Neutrophil (primary cell): Measurements from ENCODE around the gene NEMP2.

Experiments used
- H3K27ac ChIP-seq: fragments of 200-600 bp; sonication (generic); 2 replicates; pipeline ENCODE4 v1.5.1; 2016; ENCODE audit warnings: mild to moderate bottlenecking, moderate library complexity
- H3K27me3 ChIP-seq: fragments of 200-600 bp; sonication (generic); 2 replicates; pipeline ENCODE4 v1.6.0; 2016; ENCODE audit warnings: mild to moderate bottlenecking
- H3K36me3 ChIP-seq: fragments of 200-600 bp; sonication (generic); 2 replicates; pipeline ENCODE4 v1.5.1; 2017
- H3K4me1 ChIP-seq, 2 experiments: fragments of 200-600 bp in 1 of 2; sonication (generic) in 1 of 2; 1 replicate in 1 of 2; 2 replicates in 1 of 2; pipeline versions ENCODE4 v1.5.1 to v1.6.1; 2013 to 2016; ENCODE audit warnings: low read depth in 1 of 2, low read length in 1 of 2, mild to moderate bottlenecking in 1 of 2, moderate library complexity in 1 of 2; ENCODE audit not compliant: control insufficient read depth in 1 of 2, insufficient read depth in 1 of 2
- H3K4me3 ChIP-seq, 2 experiments: fragments of 200-600 bp in 1 of 2; sonication (generic) in 1 of 2; 1 replicate in 1 of 2; 2 replicates in 1 of 2; pipeline ENCODE4 v1.5.1; 2013 to 2016; ENCODE audit warnings: low read depth in 1 of 2, low read length in 1 of 2, mild to moderate bottlenecking in 1 of 2, moderate library complexity in 1 of 2
- H3K9me3 ChIP-seq: fragments of 200-600 bp; sonication (generic); 2 replicates; pipeline ENCODE4 v1.5.1; 2016
- TF ChIP-seq, protein P1 (sequence below): fragments of 200-600 bp; sonication (generic); IDR thresholded peaks from 2 replicates; pipeline ENCODE4 v1.5.1; 2016; ENCODE audit warnings: antibody characterized with exemption

NEMP2 gene

DNA sequence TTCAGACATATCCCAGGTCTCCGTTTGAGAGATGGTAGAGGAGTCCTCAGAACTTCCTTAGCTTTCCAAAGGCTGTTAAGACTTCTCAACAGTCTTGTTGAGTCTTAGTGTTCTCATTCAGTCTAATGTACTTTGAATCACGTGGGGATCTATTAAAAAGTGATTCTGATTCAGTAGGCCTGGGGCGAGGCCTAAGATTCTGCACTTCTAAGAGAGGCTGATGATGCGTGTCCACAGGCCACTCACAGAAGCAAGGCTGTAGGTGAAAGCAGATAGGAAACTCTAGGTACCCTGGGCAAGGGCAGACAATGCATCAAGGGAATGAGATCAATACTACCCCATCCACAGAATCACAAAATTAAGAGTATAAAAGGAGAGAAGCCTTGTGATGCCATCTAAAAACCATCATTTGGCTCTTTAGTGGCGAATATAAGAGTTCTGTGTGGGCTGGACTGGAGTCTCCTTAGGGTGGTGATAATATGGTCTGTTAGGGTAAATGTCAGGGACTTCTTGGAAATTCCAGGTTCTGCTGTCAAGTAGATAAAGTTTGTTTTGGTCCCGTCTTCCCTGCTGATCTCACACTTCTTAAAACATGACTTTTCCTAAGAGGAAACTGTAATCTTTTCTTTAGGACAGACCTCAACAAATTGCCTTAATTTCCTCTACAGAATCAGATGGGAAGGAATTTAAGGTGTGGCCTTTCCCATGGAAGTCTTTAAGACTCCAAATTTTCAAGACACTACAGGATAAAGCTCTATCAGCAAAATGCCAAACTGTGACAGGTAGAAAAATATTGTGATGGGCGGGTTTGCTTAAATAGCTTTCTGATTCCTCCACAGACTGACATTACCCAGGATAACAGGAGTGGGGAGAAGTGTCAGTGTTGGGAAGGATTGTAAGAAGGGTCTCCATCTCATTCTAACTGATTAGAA, 45.7 kb upstream of the NEMP2 start:
- Histone ChIP-seq H3K36me3 (no peaks in the 10 kb centered on the region), H3K27me3 (no peaks in the 10 kb centered on the region), H3K4me3 (no peak overlapping the region), H3K9me3 (no peaks in the 10 kb centered on the region), H3K27ac (no peak overlapping the region), H3K4me1 (no peaks in the 10 kb centered on the region)
- TF ChIP-seq, protein P1, sequence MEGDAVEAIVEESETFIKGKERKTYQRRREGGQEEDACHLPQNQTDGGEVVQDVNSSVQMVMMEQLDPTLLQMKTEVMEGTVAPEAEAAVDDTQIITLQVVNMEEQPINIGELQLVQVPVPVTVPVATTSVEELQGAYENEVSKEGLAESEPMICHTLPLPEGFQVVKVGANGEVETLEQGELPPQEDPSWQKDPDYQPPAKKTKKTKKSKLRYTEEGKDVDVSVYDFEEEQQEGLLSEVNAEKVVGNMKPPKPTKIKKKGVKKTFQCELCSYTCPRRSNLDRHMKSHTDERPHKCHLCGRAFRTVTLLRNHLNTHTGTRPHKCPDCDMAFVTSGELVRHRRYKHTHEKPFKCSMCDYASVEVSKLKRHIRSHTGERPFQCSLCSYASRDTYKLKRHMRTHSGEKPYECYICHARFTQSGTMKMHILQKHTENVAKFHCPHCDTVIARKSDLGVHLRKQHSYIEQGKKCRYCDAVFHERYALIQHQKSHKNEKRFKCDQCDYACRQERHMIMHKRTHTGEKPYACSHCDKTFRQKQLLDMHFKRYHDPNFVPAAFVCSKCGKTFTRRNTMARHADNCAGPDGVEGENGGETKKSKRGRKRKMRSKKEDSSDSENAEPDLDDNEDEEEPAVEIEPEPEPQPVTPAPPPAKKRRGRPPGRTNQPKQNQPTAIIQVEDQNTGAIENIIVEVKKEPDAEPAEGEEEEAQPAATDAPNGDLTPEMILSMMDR = no peak

DNA sequence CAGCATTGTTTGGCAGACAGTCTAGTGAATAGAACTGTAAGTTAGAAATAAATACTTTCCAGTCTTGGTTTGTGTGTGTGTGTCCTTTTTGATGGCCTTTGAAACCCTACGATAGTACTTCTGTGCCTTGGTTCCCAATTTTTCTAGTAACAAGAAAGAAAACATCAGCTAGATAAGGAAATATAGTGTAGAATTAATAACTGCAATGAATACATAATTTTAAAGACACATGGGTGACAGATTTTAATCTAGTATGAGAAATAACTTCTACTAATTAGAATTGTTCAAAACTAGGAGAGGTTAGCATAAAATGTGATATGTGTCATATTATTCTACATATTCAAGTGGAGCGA, 44.5 kb upstream of the NEMP2 start:
- TF ChIP-seq, protein P1 = no peak
- no peaks in the 10 kb centered on the region for H3K36me3 ChIP-seq
- no peak overlapping the region for H3K27ac ChIP-seq
- no peaks in the 10 kb centered on the region for H3K27me3 ChIP-seq
- H3K4me3 ChIP-seq = no peak overlapping the region
- no peaks in the 10 kb centered on the region for H3K4me1 ChIP-seq
- no peaks in the 10 kb centered on the region for H3K9me3 ChIP-seq

DNA sequence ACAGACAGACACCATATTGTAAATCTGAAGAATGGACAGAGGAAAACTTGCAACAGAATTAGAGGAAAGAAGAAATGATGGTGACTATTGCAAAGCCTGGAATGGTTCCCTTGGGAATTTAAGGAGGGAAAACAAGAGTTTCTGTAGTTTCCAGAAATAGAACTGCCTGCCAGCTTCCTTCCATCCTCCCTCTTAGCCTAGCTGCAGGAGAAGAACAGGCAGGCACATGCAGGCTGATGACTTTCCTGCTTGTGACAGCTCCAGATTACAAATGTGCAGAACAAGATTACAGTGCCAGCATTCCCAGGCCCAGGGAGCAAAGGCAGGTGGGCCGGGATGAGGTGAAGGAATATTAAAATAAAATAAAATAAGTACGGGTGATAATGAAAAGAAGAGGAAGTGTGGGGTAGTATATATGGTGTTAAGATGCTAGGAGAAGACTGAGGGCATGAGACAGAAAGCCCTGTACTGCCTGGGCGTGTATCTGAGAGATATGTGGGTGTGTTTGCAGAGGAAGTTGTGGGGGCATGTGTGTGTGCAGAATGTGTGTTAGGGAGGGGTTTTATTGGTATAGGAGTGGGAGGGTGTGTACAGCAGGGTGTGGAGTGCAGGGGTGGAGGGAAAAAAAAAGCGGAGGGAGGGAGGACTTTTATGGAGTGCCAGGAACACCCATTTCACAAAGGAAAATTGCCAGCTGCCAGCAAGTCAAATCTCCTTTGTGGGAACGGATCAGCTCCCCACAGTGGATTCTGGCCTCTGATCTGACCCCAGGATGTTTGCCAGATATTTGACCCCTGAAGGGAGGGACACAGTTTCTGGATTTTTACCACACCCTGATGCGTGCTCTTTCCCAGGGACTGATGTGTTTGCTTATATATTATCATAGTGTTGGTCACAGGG, 43.9 kb upstream of the NEMP2 start:
- Histone ChIP-seq H3K27ac (no peak overlapping the region), H3K36me3 (no peaks in the 10 kb centered on the region), H3K9me3 (no peaks in the 10 kb centered on the region), H3K4me3 (no peak overlapping the region), H3K27me3 (no peaks in the 10 kb centered on the region), H3K4me1 (no peaks in the 10 kb centered on the region)
- TF ChIP-seq, protein P1 = no peak

DNA sequence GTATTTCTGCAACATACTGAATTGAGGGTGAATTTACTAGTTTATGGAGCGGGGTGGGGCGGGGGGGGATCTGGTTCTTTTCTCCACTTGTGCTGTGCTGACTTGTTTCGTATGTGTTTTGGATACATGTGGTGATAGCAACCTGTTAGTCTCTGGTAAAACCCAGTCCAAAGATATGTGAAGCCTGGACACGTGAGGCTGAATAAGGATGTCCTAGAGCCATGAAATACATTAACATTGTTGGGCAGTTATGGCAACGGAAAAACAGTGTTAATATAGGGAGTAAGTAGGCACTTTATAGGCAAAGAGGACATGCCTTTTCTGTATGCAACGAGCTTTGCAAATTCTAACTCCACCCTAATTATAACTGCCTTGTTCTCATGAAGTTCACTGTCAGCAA, 42.1 kb upstream of the NEMP2 start:
- Histone ChIP-seq H3K27ac (no peak overlapping the region), H3K4me1 (no peaks in the 10 kb centered on the region), H3K36me3 (no peaks in the 10 kb centered on the region), H3K9me3 (no peaks in the 10 kb centered on the region), H3K27me3 (no peaks in the 10 kb centered on the region), H3K4me3 (no peak overlapping the region)
- TF ChIP-seq, protein P1 = no peak

DNA sequence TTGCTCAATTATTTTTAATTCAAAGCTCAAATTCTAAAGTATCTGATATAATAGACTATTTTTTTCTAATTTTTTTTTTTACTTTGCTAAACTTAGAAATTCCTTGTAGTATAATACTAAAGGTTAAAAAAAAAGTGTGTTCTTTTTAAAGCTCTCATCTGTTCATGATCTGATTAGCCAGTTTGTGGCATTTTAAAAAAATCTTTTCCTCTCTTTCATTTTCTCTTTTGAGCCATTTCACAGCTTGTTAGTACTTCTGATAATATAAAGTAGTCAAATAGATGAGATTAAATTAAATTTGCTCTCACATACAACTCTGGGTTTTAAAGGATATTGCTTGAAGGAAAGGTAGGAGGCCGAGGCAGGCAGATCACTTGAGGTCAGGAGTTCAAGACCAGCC, 40.7 kb upstream of the NEMP2 start:
- Histone ChIP-seq H3K9me3 (no peaks in the 10 kb centered on the region), H3K36me3 (no peaks in the 10 kb centered on the region), H3K4me3 (no peak overlapping the region), H3K27ac (no peak overlapping the region), H3K4me1 (no peaks in the 10 kb centered on the region), H3K27me3 (no peaks in the 10 kb centered on the region)
- TF ChIP-seq, protein P1 = no peak
